NT2/D1 (cell line): ENCODE measurements around the gene HOXB7.

Experiments used
- DNase-seq: peaks from one replicate; pipeline ENCODE4 v3.0.0-alpha.2; 2011; ENCODE audit warnings: low read depth, low spot score
- H3K27me3 ChIP-seq: 2 replicates; pipeline ENCODE4 v1.6.0; 2011; ENCODE audit warnings: mild to moderate bottlenecking; ENCODE audit not compliant: insufficient read length, insufficient read depth
- H3K36me3 ChIP-seq: 2 replicates; pipeline ENCODE4 v1.6.1; 2011; ENCODE audit warnings: mild to moderate bottlenecking, low read length, mixed read lengths; ENCODE audit not compliant: insufficient read depth, insufficient read length
- H3K4me1 ChIP-seq: 2 replicates; pipeline ENCODE4 v1.5.1; 2011; ENCODE audit not compliant: insufficient read depth, insufficient read length
- H3K4me3 ChIP-seq: 2 replicates; pipeline ENCODE4 v1.5.1; 2011; ENCODE audit warnings: low read depth; ENCODE audit not compliant: insufficient read length
- H3K9ac ChIP-seq: 2 replicates; pipeline ENCODE4 v1.6.0; 2011; ENCODE audit warnings: low read depth; ENCODE audit not compliant: insufficient read length
- H3K9me3 ChIP-seq: 2 replicates; pipeline ENCODE4 v1.5.1; 2011; ENCODE audit warnings: mild to moderate bottlenecking, low read length; ENCODE audit not compliant: insufficient read depth
- SUZ12 ChIP-seq: IDR thresholded peaks from 2 replicates; pipeline ENCODE4 v1.6.1; 2011; ENCODE audit not compliant: insufficient read length, insufficient read depth; ENCODE audit errors: extremely low read depth
- YY1 ChIP-seq: IDR thresholded peaks from 2 replicates; pipeline ENCODE4 v1.6.1; 2011; ENCODE audit not compliant: insufficient read length, insufficient read depth
- ZNF274 ChIP-seq: IDR thresholded peaks from 2 replicates; pipeline ENCODE4 v1.6.1; 2011; ENCODE audit warnings: mild to moderate bottlenecking, low read depth, low read length

The HOXB7 gene

DNA sequence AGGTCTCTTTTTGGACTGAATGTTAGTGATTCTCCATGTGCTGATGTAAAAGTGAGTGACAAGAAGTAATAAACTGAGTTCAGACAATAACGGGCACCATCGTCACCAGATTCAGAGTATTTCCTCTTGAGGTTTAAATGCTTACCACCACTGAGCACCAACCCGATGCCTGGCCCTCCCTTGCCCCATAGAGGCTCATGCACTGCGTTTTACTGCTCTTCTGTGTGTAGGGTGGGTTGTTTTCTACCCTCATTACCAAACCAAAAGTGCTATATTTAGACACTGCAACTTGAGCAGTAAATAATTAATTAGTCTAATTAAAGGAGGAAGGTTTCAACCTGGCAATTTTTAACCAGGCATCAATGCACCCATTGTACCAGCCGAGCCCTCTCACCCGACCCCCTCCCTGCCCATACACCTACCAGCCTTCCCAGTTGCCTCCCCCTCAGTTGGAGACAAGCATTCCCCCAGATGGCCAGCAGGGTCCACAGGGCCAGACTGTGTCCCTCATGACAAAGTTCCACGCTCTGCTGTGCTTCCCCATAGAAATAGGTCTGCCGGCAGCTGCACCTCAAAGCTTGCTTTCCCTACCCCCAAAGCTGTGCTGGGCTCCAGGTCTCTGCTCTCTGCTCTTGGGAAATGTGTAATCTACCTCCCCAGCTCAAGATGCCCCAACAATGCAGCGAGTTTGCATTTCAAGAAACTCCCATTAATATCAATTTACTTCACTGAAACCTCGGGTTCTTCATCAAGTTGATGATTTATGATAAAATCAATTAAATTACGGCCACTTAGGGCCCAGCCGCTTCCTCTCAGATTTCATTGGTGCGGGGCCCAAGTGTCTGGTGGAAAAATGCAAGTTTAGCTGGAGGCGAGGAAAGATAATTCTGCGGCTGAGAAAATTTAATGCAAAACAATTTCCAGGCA lies 48.7 kb downstream of the HOXB7 start:
- peaks cover 100% of the 10 kb centered on the region for H3K27me3 ChIP-seq
- TF ChIP-seq ZNF274 (no peak), SUZ12 (no peak), YY1 (no peak)
- no peaks in the 10 kb centered on the region for H3K36me3 ChIP-seq
- no peak overlapping the region for H3K9ac ChIP-seq
- peaks cover 8% of the 10 kb centered on the region; the same call in 1 of the 2 replicates for H3K9me3 ChIP-seq
- no peak for DNase-seq
- H3K4me1 ChIP-seq = peaks cover 3% of the 10 kb centered on the region
- H3K4me3 ChIP-seq = no peak overlapping the region

GRCh38 chr17:48559840-48560817 lies 50.7 kb downstream of the HOXB7 start:
- Histone ChIP-seq H3K9me3 (no peaks in the 10 kb centered on the region), H3K36me3 (no peaks in the 10 kb centered on the region), H3K27me3 (peaks cover 98% of the 10 kb centered on the region), H3K4me1 (peaks cover 3% of the 10 kb centered on the region), H3K9ac (no peak overlapping the region), H3K4me3 (no peak overlapping the region)
- no peak for DNase-seq
- TF ChIP-seq SUZ12 (no peak), YY1 (no peak), ZNF274 (no peak)

DNA sequence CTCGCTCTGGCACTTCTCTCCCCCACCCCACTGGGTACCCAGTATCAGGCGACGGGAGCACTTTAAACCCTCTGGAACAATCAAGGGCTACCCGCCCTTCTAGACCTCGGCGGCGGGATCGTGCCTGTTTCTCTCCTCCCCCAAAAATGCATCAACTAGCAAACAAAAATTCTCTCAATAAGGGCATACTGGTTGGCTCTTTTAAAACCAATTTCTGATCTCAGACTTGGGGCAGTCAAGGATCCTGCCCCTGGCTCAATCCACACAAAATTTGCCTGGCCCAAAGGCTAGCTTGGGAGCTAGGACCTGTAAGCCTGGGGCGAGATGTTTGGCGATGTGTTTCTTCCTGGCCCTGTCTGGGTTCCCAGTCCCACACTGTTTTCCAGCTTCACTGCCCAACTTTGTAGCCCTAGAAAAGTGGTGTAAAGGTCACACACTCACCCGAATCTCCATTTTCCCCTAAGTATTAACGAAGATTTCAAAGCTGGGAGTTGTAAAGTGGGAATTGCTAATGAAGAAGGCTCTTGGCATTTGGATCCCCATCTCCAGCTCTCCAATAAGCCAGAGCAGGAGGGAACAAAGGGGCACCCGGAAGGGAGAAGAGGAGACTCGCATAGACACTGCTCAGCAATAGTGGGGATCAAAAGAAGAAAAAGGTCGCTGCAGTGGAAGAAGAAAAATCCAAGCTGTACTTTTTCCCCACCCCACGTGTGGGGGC lies 51.5 kb downstream of the HOXB7 start:
- Histone ChIP-seq H3K4me3 (no peak overlapping the region), H3K4me1 (peaks cover 3% of the 10 kb centered on the region), H3K36me3 (no peaks in the 10 kb centered on the region), H3K9me3 (no peaks in the 10 kb centered on the region), H3K27me3 (peaks cover 98% of the 10 kb centered on the region), H3K9ac (no peak overlapping the region)
- TF ChIP-seq ZNF274 (no peak), SUZ12 (peak; percentile 90), YY1 (no peak)
- DNase-seq = no peak

DNA sequence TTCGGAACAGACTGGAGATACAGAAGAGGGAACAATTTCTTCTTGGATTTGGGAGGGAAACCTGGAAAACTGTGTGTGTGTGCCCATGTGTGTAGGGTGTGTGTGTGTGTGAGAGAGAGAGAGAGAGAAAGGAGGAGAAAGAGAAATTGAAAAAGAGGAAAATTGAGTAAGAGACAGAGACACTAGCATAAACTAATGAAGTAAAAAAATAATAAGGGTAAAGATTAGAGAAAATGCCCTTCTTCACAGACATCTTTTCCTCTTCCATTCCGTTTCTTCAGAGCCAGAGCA lies 52.0 kb downstream of the HOXB7 start:
- Histone ChIP-seq H3K36me3 (no peaks in the 10 kb centered on the region), H3K4me3 (no peak overlapping the region), H3K4me1 (peaks cover 3% of the 10 kb centered on the region), H3K27me3 (peaks cover 98% of the 10 kb centered on the region), H3K9ac (no peak overlapping the region), H3K9me3 (no peaks in the 10 kb centered on the region)
- TF ChIP-seq SUZ12 (no peak), YY1 (no peak), ZNF274 (no peak)
- DNase-seq = no peak

GRCh38 chr17:48558057-48558830 lies 52.6 kb downstream of the HOXB7 start:
- no peak for TF ChIP-seq YY1
- no peak for TF ChIP-seq SUZ12
- TF ChIP-seq ZNF274 = no peak
- Histone ChIP-seq H3K9me3 (no peaks in the 10 kb centered on the region), H3K36me3 (no peaks in the 10 kb centered on the region), H3K27me3 (peaks cover 98% of the 10 kb centered on the region), H3K4me1 (peaks cover 3% of the 10 kb centered on the region), H3K4me3 (no peak overlapping the region), H3K9ac (no peak overlapping the region)
- no peak for DNase-seq
